Colonic mucosa (tissue), 4 donors: ENCODE data around the gene EGR1. TPM values are rescaled to one million over a fixed set of nuclear protein-coding genes. Genes with fewer than 3 reads are reported as not detected.
A peak's percentile ranks its signal among the peaks of the same experiment; 100 is the strongest.
"Not testable (repeated sequence)": the region's sequence is repeated elsewhere in the genome, so short reads cannot be mapped to it uniquely, and the experiment has no call there.

Source experiments
- DNase-seq: peaks from one replicate; pipeline ENCODE4 v3.0.0-alpha.2; 2020
- H3K27ac ChIP-seq: fragments of 200-600 bp; one replicate; pipeline ENCODE4 v1.8.0; 2021
- H3K27me3 ChIP-seq: fragments of 200-600 bp; one replicate; pipeline ENCODE4 v1.8.0; 2021
- H3K36me3 ChIP-seq: fragments of 200-600 bp; one replicate; pipeline ENCODE4 v1.8.0; 2021
- H3K4me1 ChIP-seq: fragments of 200-600 bp; one replicate; pipeline ENCODE4 v1.8.0; 2021; ENCODE audit warnings: mild to moderate bottlenecking
- H3K4me3 ChIP-seq: fragments of 200-600 bp; one replicate; pipeline ENCODE4 v1.8.0; 2021
- H3K9ac ChIP-seq, 2 donors: one replicate each; pipeline ENCODE4 v1.7.0; 2013; ENCODE audit warnings: control low read depth in 2 of 2, low read depth in 2 of 2, low read length in 2 of 2
- H3K9me3 ChIP-seq: fragments of 200-600 bp; one replicate; pipeline ENCODE4 v1.8.0; 2021
- intact Hi-C: fragments of 100-400 bp; cut with DNase I; formaldehyde crosslinking; loops from one replicate; pipeline ENCODE4 v1.14.1; 2022
- total RNA-seq, 2 donors: library from RNA; stranded (reverse); fragmentation: NEBNext Ultra II Directional in 1 of 2; extraction: Animal tissue kit (Norgen Biotek cat#: 25700) in 1 of 2; gene quantifications; one replicate each; pipeline ENCODE4 v1.2.1, GENCODE V29; 2021
- TF ChIP-seq, protein P1 (sequence below): fragments of 200-600 bp; IDR thresholded peaks from one replicate; pipeline ENCODE4 v1.8.0; 2022; ENCODE audit warnings: antibody characterized with exemption, mild to moderate bottlenecking
- donor health status: healthy.
- donor health status: DM: no; HTN: no; CAD: no.
- donor health status: DM: no; HTN: no; CAD: no.

The EGR1 gene
- total RNA-seq, 2 donors from 2014 or later, result 6.7 to 73.9 TPM

GRCh38 chr5:138502121-138502520 lies 36.8 kb downstream of the EGR1 start:
- TF ChIP-seq, protein P1, sequence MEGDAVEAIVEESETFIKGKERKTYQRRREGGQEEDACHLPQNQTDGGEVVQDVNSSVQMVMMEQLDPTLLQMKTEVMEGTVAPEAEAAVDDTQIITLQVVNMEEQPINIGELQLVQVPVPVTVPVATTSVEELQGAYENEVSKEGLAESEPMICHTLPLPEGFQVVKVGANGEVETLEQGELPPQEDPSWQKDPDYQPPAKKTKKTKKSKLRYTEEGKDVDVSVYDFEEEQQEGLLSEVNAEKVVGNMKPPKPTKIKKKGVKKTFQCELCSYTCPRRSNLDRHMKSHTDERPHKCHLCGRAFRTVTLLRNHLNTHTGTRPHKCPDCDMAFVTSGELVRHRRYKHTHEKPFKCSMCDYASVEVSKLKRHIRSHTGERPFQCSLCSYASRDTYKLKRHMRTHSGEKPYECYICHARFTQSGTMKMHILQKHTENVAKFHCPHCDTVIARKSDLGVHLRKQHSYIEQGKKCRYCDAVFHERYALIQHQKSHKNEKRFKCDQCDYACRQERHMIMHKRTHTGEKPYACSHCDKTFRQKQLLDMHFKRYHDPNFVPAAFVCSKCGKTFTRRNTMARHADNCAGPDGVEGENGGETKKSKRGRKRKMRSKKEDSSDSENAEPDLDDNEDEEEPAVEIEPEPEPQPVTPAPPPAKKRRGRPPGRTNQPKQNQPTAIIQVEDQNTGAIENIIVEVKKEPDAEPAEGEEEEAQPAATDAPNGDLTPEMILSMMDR, result no peak
- H3K36me3 ChIP-seq, result no peaks in the 10 kb centered on the region
- DNase-seq, result no peak
- no peaks in the 10 kb centered on the region for H3K9me3 ChIP-seq
- H3K9ac ChIP-seq, result no peak overlapping the region
- H3K4me3 ChIP-seq, result no peak overlapping the region
- H3K4me1 ChIP-seq, result no peaks in the 10 kb centered on the region
- H3K27ac ChIP-seq, result no peak overlapping the region
- intact Hi-C loops, result loop anchor here (2.0 to 5.0 kb wide), 2 partner anchors 35 to 51 kb away; partner anchors contain the start of gene EGR1
- no peaks in the 10 kb centered on the region for H3K27me3 ChIP-seq

- no peaks in the 10 kb centered on the region for H3K9me3 ChIP-seq
- no peak for DNase-seq
- no peak overlapping the region for H3K4me3 ChIP-seq
- H3K27ac ChIP-seq, result no peak overlapping the region
- H3K4me1 ChIP-seq, result no peaks in the 10 kb centered on the region
- TF ChIP-seq, protein P1, result no peak
- H3K27me3 ChIP-seq, result no peaks in the 10 kb centered on the region
- no peaks in the 10 kb centered on the region for H3K36me3 ChIP-seq
- intact Hi-C loops, result loop anchor here (2.0 to 5.0 kb wide), 2 partner anchors 35 to 52 kb away; partner anchors contain the start of gene EGR1
- no peak overlapping the region for H3K9ac ChIP-seq
Observed at GRCh38 chr5:138502521-138502920, 37.2 kb downstream of the EGR1 start.

- DNase-seq, result peak; percentile 39
- TF ChIP-seq, protein P1, result peak; percentile 69
- intact Hi-C loops, result loop anchor here (2.0 to 5.0 kb wide), 2 partner anchors 36 to 53 kb away; partner anchors contain the start of gene EGR1
- no peak overlapping the region for H3K27ac ChIP-seq
- H3K4me3 ChIP-seq, result no peak overlapping the region
- no peaks in the 10 kb centered on the region for H3K27me3 ChIP-seq
- H3K9me3 ChIP-seq, result no peaks in the 10 kb centered on the region
- H3K9ac ChIP-seq, result no peak overlapping the region
- no peaks in the 10 kb centered on the region for H3K36me3 ChIP-seq
- no peaks in the 10 kb centered on the region for H3K4me1 ChIP-seq
Observed at GRCh38 chr5:138503487-138504270, 38.4 kb downstream of the EGR1 start.

- Histone ChIP-seq H3K4me1 (no peaks in the 10 kb centered on the region), H3K27ac (no peak overlapping the region), H3K9ac (no peak overlapping the region), H3K27me3 (no peaks in the 10 kb centered on the region), H3K4me3 (no peak overlapping the region), H3K9me3 (no peaks in the 10 kb centered on the region), H3K36me3 (no peaks in the 10 kb centered on the region)
- no peak for DNase-seq
- intact Hi-C loops, result loop anchor here (5.0 kb wide), 1 partner anchor 37 kb away; the partner anchor contains the start of gene EGR1
- TF ChIP-seq, protein P1, result no peak
Observed at GRCh38 chr5:138504799-138505198, 39.5 kb downstream of the EGR1 start.

DNA sequence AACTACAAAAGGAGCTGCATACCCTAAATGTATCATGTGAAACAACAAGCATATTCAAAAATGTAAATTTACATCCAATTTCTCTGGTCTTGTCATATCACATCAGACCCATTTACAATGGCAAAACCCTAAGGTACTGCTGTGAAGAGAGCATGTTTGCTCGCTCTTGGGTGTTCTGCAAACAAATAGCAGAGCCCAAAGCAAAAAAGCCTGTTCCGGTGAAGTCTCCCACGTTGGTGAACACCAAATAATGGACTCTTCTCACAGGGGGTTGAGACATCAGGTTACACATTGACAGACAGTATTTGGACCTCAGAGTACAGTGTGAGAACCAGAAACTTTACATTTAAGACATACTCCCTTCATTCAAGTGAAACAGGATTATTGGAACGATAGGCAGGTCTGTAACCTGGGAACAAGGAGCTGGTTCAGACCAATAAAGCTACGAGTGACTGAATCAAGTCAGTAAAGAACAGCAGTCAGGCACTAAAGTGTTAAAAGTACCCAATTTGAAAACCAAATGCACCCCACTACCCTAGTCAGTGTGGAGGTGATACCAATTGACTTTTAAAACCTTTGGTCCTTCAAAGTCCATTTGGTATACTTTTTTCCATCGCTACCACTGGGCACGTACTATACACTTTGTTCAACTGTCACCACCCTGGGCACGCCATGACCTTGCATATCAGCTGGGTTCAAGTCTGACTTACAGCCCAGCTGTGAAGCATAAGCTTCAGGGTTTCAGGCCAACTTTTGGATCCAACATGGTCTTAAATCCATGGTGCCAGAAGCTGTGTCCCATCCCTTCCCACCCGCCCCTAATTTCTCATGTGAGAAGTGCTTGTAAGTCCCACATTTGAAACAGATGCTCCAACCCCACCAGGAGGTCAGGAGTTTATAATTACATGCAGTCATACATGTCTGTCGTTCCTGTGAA lies 41.4 kb downstream of the EGR1 start:
- no peak for DNase-seq
- Histone ChIP-seq H3K4me3 (no peak overlapping the region), H3K4me1 (no peaks in the 10 kb centered on the region), H3K9ac (no peak overlapping the region), H3K9me3 (no peaks in the 10 kb centered on the region), H3K36me3 (no peaks in the 10 kb centered on the region), H3K27ac (no peak overlapping the region), H3K27me3 (no peaks in the 10 kb centered on the region)
- intact Hi-C loops, result no loop called here
- TF ChIP-seq, protein P1, result no peak

- H3K9ac ChIP-seq, H3K27ac ChIP-seq, H3K4me1 ChIP-seq, H3K27me3 ChIP-seq, intact Hi-C loops, DNase-seq, H3K4me3 ChIP-seq, H3K9me3 ChIP-seq, H3K36me3 ChIP-seq: not testable (repeated sequence)
Observed at GRCh38 chr5:138507485-138507884, 42.2 kb downstream of the EGR1 start.
